Measurements from ENCODE around the gene ARHGAP6.

ARHGAP6 gene

DNA sequence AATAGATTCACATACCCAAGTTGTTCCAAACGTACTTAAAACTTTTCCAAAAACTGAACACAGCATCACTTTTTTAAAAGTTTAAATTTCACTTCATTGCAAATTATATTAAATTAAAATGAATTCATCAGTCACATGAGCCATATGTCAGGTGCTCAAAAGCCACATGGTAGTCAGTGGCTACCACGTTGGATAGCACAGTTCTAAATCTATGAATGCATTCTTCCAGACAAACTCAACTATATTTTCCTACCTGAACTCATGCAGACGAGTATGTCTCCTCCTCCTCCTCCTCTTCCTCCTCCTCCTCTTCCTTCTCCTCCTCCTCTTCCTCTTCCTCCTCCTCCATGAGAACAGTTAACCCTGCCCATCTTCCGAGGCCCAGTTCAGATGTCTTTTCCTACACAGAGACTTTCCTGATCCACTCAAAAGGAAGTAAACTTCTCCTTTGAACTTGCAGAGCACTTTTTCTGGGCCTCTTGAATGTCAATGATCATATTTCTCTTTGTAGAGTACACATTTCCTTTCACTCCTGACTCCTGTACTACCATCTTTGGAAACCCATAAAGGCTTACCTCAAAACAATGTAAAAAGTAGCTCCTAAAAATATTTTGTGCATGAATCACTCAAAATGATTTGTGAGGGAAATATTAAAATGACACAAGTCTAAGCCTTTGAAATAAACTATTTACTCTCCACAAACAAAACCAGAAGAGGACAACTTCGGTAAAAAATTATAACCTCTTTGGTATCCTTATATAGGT is 199.9 kb downstream of the ARHGAP6 start:
- peak overlapping the region; percentile 56; the same call in 1 of the 2 replicates for H3K27ac ChIP-seq
- TF ChIP-seq, protein P1, sequence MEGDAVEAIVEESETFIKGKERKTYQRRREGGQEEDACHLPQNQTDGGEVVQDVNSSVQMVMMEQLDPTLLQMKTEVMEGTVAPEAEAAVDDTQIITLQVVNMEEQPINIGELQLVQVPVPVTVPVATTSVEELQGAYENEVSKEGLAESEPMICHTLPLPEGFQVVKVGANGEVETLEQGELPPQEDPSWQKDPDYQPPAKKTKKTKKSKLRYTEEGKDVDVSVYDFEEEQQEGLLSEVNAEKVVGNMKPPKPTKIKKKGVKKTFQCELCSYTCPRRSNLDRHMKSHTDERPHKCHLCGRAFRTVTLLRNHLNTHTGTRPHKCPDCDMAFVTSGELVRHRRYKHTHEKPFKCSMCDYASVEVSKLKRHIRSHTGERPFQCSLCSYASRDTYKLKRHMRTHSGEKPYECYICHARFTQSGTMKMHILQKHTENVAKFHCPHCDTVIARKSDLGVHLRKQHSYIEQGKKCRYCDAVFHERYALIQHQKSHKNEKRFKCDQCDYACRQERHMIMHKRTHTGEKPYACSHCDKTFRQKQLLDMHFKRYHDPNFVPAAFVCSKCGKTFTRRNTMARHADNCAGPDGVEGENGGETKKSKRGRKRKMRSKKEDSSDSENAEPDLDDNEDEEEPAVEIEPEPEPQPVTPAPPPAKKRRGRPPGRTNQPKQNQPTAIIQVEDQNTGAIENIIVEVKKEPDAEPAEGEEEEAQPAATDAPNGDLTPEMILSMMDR (conservative IDR thresholded peaks at IDR 0.05): no peak
- TF ChIP-seq ZFX (IDR thresholded peaks at IDR 0.05): no peak

DNA sequence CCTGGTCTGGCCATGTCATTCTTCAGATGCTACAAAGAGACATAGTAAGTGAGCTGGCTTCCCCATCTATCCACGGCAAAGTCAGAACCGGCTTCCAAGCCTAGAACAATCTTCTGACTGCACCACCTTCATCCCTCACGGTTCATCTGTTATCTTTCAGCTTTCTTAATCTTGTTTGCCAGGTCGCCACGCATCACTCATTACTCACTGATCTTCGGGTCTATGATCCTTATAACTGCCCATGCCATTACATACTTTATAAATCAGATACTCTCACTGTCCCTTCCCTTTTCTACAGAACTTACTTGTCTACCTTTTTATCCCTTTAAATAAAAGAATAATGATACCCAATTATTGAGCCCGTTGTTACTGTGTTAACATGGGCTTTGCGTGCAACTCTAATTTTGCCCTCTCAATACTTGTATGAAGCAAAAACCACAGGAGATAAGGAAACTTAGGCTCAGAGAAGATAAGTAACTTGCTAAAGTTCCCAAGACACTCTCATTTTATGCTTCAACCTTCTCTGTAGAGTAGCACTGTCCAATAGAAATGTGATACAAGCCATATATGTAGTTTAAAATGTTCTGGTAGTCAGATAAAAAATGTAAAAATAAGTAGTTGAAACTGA is 200.8 kb downstream of the ARHGAP6 start:
- H3K27ac ChIP-seq: peak overlapping the region; percentile 89; the same call in 1 of the 2 replicates
- no peak for TF ChIP-seq ZFX (IDR thresholded peaks at IDR 0.05)
- TF ChIP-seq, protein P1 (conservative IDR thresholded peaks at IDR 0.05): no peak

DNA sequence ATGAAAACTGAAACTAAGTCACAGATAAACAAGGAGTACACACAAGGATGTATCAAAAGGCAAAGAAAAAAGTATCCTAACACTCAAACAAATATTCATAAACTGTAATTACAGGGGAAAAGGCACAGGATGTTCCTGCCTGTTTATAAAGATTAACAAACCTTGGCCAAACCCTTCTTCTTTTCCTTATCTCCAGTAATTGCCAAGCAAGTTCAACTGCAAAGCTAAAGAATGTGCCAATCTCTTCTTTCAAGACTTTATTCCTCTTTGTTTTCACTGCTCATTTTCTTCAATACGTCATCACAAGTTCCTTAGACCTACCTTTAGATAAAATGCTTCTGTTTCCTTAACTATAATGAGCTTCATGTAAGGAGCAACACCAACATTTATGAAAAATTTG is 201.3 kb downstream of the ARHGAP6 start:
- TF ChIP-seq, protein P1 (conservative IDR thresholded peaks at IDR 0.05): no peak
- no peak for TF ChIP-seq ZFX (IDR thresholded peaks at IDR 0.05)

DNA sequence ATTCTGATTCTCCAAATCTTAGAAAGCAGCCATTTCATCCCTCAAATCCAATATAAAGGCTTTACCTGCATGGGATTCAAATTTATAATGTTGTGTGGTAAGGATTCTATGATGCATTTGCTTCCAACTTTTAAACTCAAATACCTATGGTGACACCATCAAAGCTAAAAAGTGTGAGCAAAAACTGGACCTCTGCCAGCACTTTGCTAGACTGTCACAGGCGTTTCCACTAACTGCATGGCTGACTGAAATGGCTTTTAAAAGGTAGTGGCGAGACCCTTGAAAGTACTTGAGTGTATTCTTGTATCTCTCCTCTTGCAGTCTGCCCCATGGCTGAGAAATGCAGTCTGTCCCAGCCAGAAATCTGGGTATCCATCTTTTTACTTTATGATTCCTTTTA is 203.1 kb downstream of the ARHGAP6 start:
- no peak for TF ChIP-seq ZFX (IDR thresholded peaks at IDR 0.05)
- TF ChIP-seq, protein P1 (conservative IDR thresholded peaks at IDR 0.05): no peak
- H3K27ac ChIP-seq: peak overlapping the region; percentile 98

More for the DNA sequence above, 201.3 kb downstream of the ARHGAP6 start:
- H3K27ac ChIP-seq: peak overlapping the region; percentile 89; the same call in 1 of the 2 replicates

DNA sequence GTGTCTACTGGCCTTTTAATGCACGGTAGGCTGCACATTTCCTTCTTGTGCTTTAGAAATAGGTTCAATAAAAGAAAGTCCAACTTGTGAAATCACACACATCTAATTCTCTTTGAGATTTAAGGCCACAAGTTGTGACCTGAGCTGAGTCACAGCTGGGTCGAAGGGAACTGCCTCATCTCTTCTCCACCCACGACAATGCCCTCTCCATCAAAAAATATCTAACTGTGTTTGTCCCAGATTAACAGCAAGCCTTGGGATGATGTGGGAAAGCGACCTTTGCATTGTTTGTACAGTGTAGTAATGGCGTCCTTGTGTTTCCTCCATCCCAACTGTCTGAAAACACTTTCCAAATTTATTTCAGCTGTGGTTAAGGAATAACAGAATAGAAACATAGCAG is 203.6 kb downstream of the ARHGAP6 start:
- TF ChIP-seq ZFX (IDR thresholded peaks at IDR 0.05): no peak
- TF ChIP-seq, protein P1 (conservative IDR thresholded peaks at IDR 0.05): no peak
- peak overlapping the region; percentile 98; the same call in 1 of the 2 replicates for H3K27ac ChIP-seq

DNA sequence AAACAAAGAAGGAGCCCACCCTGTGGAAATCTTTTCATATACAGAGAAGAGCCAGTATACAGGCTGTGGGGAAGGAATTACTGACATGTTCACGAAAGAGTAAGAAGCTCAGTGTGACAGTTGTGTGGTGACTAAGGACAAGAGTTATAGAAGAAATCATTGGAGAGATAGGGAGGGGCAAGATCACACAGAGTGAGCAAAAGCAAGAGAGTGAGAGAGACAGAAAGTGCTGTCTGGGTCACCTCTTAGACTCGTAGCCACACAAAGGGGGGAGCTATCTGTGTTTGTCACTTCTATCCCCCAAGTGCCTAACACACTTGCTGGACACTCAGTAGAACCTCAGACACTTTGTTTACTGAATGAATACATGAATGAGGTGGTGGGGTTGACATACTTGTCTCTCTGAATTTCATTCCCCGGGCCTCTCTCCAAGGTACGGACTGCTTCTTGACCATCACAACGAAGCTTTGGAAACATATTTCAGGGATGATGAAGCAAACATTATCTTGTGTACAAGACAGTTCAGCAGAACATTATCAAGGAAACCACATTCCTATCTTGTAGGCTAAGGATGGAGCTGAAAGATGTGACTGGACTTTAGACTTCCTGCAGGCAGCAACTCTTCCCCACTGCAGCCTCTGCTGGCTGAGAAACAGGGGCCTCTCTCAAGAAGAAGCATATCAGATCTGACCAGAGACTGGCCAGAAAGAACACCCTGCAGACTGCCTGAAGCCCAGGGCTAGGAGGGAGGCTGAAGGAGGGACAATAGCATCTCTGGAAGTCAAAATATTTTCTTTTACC is 204.3 kb downstream of the ARHGAP6 start:
- H3K27ac ChIP-seq: peak overlapping the region; percentile 98
- TF ChIP-seq, protein P1 (conservative IDR thresholded peaks at IDR 0.05): no peak
- no peak for TF ChIP-seq ZFX (IDR thresholded peaks at IDR 0.05)

Data from C4-2B (cell line).